GM12878 (cell line): ENCODE results near the gene CR1. TPM values are rescaled to one million over a fixed set of nuclear protein-coding genes. Genes with fewer than 3 reads are reported as not detected.

Source experiments
- BCL11A ChIP-seq: IDR thresholded peaks from 2 replicates; pipeline ENCODE4 v1.6.1; 2011; ENCODE audit warnings: low read depth, low read length
- BMI1 ChIP-seq: fragments of 450-650 bp; IDR thresholded peaks from 2 replicates; pipeline ENCODE4 v1.6.1; 2016; ENCODE audit warnings: mild to moderate bottlenecking, moderate library complexity, borderline replicate concordance
- CBFB ChIP-seq: IDR thresholded peaks from 2 replicates; pipeline ENCODE4 v1.6.1; 2016; ENCODE audit warnings: antibody characterized with exemption, low read depth
- ESRRA ChIP-seq: IDR thresholded peaks from 2 replicates; pipeline ENCODE4 v1.6.1; 2012; ENCODE audit warnings: mild to moderate bottlenecking, low read length, improper control_type of control experiment
- ETV6 ChIP-seq, 2 experiments: fragments of 450-650 bp in 1 of 2; IDR thresholded peaks in 1 of 2; conservative IDR thresholded peaks in 1 of 2; 2 replicates each; pipeline ENCODE4 v1.6.1; 2014; ENCODE audit warnings: antibody characterized with exemption in 1 of 2, borderline replicate concordance in 1 of 2, low read depth in 1 of 2, mild to moderate bottlenecking in 1 of 2, moderate library complexity in 1 of 2
- FOXM1 ChIP-seq: IDR thresholded peaks from 2 replicates; pipeline ENCODE4 v1.6.1; 2012; ENCODE audit warnings: low read depth, mild to moderate bottlenecking, inconsistent platforms, low read length, moderate library complexity
- HDAC2 ChIP-seq: fragments of 200-600 bp; sonication (generic); IDR thresholded peaks from 2 replicates; pipeline ENCODE4 v1.6.1; 2017
- KLF5 ChIP-seq: fragments of 450-650 bp; IDR thresholded peaks from 2 replicates; pipeline ENCODE4 v1.6.1; 2014; ENCODE audit warnings: mild to moderate bottlenecking; ENCODE audit not compliant: partially characterized antibody
- LARP7 ChIP-seq: fragments of 450-650 bp; IDR thresholded peaks from 2 replicates; pipeline ENCODE4 v1.6.1; 2017; ENCODE audit warnings: mild to moderate bottlenecking
- NFYA ChIP-seq: IDR thresholded peaks from 2 replicates; pipeline ENCODE4 v1.6.1; 2011; ENCODE audit warnings: low read depth, mild to moderate bottlenecking, low read length, improper control_type of control experiment, borderline replicate concordance
- RB1 ChIP-seq: fragments of 450-650 bp; formaldehyde crosslinking; IDR thresholded peaks from 2 replicates; pipeline ENCODE4 v1.6.1; 2017; ENCODE audit warnings: mild to moderate bottlenecking, borderline replicate concordance
- SIN3A ChIP-seq: IDR thresholded peaks from 2 replicates; pipeline ENCODE4 v1.6.1; 2012; ENCODE audit warnings: low read depth, low read length, improper control_type of control experiment
- STAT1 ChIP-seq: fragments of 450-650 bp; conservative IDR thresholded peaks from 2 replicates; pipeline ENCODE4 v1.6.1; 2014; ENCODE audit warnings: antibody characterized with exemption, mild to moderate bottlenecking
- SUPT20H ChIP-seq: IDR thresholded peaks from 2 replicates; pipeline ENCODE4 v1.6.1; 2011; ENCODE audit warnings: low read depth, mild to moderate bottlenecking, low read length, moderate library complexity, borderline replicate concordance; ENCODE audit not compliant: control insufficient read depth
- TAF1 ChIP-seq: IDR thresholded peaks from 2 replicates; pipeline ENCODE4 v1.6.1; 2011; ENCODE audit warnings: mild to moderate bottlenecking, low read depth, low read length, borderline replicate concordance
- TCF3 ChIP-seq: IDR thresholded peaks from 2 replicates; pipeline ENCODE4 v1.6.1; 2012; ENCODE audit warnings: low read depth, mild to moderate bottlenecking, low read length, borderline replicate concordance; ENCODE audit not compliant: insufficient read depth
- YBX1 ChIP-seq: fragments of 450-650 bp; IDR thresholded peaks from 2 replicates; pipeline ENCODE4 v1.6.1; 2016; ENCODE audit warnings: antibody characterized with exemption
- ZNF384 ChIP-seq: IDR thresholded peaks from 2 replicates; pipeline ENCODE4 v1.6.1; 2012; ENCODE audit warnings: low read depth, mild to moderate bottlenecking, low read length, improper control_type of control experiment, borderline replicate concordance
- ZNF622 ChIP-seq: fragments of 450-650 bp; IDR thresholded peaks from 2 replicates; pipeline ENCODE4 v1.6.1; 2017; ENCODE audit warnings: mild to moderate bottlenecking, inconsistent platforms
- polyA plus RNA-seq, 11 experiments: library from polyadenylated mRNA; depleted of rRNA in 4 of 11; unstranded in 6 of 11; stranded (reverse) in 5 of 11; fragments of >200 nt; fragmentation: Nextera tagmentation in 4 of 11; fragmentation: Illumina TruSeq in 1 of 11; extraction: Ambion mirVana in 4 of 11; extraction: Trizol in 1 of 11; gene quantifications; 1 replicate in 1 of 11; 2 replicates in 10 of 11; pipeline versions ENCODE4 v1.2.1 to v1.2.3, GENCODE V29; 2011 to 2016; ENCODE audit warnings: inconsistent platforms in 2 of 11, missing spikeins in 2 of 11, low read depth in 1 of 11
- total RNA-seq, 4 experiments: library from RNA; depleted of rRNA in 3 of 4; stranded (reverse); fragments of >200 nt in 3 of 4; fragmentation: Illumina TruSeq in 1 of 4; extraction: Trizol in 1 of 4; gene quantifications; 2 replicates each; pipeline versions ENCODE4 v1.2.1 to v1.2.3, GENCODE V29; 2013 to 2021
- TF ChIP-seq, protein P1 (sequence below): fragments of 450-650 bp; IDR thresholded peaks from 2 replicates; pipeline ENCODE4 v1.6.1; 2016; ENCODE audit warnings: mild to moderate bottlenecking
- TF ChIP-seq, protein P2 (sequence below): fragments of 450-650 bp; IDR thresholded peaks from 2 replicates; pipeline ENCODE4 v1.6.1; 2017; ENCODE audit warnings: mild to moderate bottlenecking, low read depth, inconsistent platforms; ENCODE audit not compliant: poor library complexity, severe bottlenecking
- TF ChIP-seq, protein P3 (sequence below): IDR thresholded peaks from 2 replicates; pipeline ENCODE4 v1.6.1; 2012; ENCODE audit warnings: low read depth, low read length, improper control_type of control experiment

CR1 gene
- total and polyA plus RNA-seq, 10 of the 15 experiments (the other 5 are each of a cell fraction or from before 2014, with no cell fraction given): 0.30 to 8.0 (median 4.3) TPM

DNA sequence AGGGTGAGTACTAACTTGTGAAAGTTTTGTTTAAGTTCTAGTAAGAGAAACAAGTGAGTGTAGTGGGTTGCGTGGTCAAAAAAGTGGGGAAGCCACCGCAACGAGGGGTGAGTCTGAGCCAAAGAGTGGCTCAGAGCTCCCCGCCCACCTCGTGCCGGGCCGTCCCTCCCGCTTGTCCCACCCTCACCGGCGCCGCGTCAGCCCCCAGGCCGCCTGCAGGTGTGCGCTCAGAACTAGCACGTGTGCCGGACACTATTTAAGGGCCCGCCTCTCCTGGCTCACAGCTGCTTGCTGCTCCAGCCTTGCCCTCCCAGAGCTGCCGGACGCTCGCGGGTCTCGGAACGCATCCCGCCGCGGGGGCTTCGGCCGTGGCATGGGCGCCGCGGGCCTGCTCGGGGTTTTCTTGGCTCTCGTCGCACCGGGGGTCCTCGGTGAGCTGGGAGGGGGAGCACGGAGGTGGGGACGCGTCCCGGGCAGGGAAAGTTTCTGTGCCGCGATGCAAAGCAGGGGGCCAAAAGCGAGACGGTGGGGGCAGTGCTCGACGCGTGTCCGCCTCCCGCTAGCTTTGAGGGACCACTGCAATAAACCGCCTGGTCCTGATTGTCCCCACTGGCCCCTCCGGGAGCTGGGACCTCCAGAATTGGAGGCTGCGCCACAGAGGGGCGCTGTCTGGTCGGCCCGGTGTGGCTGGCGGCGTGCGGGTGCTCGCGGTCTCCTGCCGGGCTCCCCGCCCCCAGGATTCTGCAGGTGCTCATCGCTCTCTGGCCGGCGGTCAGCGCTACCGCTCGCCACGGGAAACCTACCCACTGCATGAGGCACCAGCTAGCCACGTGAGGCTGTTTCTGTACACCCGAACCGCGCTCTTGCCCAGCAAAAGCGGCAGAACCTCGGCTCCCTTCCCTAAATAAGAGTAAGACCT, 41.7 kb upstream of the CR1 start, which contains the start of gene CR2 (continued):
- no peak for TF ChIP-seq ESRRA
- peak; percentile 71; the same call in 1 of the 2 replicates for TF ChIP-seq TAF1
- TF ChIP-seq KLF5: no peak
- TF ChIP-seq LARP7: no peak
- no peak for TF ChIP-seq ZNF622
- TF ChIP-seq NFYA: no peak
- no peak for TF ChIP-seq BMI1
- TF ChIP-seq, protein P1, sequence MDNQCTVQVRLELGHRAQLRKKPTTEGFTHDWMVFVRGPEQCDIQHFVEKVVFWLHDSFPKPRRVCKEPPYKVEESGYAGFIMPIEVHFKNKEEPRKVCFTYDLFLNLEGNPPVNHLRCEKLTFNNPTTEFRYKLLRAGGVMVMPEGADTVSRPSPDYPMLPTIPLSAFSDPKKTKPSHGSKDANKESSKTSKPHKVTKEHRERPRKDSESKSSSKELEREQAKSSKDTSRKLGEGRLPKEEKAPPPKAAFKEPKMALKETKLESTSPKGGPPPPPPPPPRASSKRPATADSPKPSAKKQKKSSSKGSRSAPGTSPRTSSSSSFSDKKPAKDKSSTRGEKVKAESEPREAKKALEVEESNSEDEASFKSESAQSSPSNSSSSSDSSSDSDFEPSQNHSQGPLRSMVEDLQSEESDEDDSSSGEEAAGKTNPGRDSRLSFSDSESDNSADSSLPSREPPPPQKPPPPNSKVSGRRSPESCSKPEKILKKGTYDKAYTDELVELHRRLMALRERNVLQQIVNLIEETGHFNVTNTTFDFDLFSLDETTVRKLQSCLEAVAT: no peak
- peak; percentile 93 for TF ChIP-seq TCF3
- no peak for TF ChIP-seq YBX1
- TF ChIP-seq, protein P2, sequence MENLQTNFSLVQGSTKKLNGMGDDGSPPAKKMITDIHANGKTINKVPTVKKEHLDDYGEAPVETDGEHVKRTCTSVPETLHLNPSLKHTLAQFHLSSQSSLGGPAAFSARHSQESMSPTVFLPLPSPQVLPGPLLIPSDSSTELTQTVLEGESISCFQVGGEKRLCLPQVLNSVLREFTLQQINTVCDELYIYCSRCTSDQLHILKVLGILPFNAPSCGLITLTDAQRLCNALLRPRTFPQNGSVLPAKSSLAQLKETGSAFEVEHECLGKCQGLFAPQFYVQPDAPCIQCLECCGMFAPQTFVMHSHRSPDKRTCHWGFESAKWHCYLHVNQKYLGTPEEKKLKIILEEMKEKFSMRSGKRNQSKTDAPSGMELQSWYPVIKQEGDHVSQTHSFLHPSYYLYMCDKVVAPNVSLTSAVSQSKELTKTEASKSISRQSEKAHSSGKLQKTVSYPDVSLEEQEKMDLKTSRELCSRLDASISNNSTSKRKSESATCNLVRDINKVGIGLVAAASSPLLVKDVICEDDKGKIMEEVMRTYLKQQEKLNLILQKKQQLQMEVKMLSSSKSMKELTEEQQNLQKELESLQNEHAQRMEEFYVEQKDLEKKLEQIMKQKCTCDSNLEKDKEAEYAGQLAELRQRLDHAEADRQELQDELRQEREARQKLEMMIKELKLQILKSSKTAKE: no peak
- TF ChIP-seq STAT1: no peak
- TF ChIP-seq FOXM1: no peak; the same call in 1 of the 2 replicates
- TF ChIP-seq CBFB: peak; percentile 22; the same call in 1 of the 2 replicates
- no peak for TF ChIP-seq ZNF384
- TF ChIP-seq BCL11A: no peak; the same call in 1 of the 2 replicates
- no peak; a peak in 1 of 4 replicates for TF ChIP-seq ETV6 (conservative IDR thresholded peaks at IDR 0.05 in 1 of 2, IDR thresholded peaks at IDR 0.05 in 1 of 2; ENCODE audit: borderline replicate concordance in 1 of 2, low read depth in 1 of 2)
- no peak for TF ChIP-seq SUPT20H
- TF ChIP-seq, protein P3, sequence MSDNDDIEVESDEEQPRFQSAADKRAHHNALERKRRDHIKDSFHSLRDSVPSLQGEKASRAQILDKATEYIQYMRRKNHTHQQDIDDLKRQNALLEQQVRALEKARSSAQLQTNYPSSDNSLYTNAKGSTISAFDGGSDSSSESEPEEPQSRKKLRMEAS: no peak
- no peak; the same call in 1 of the 2 replicates for TF ChIP-seq RB1
- no peak for TF ChIP-seq HDAC2
- 0 out of 2 replicates have a peak, but pooled peaks have one; percentile 34 for TF ChIP-seq SIN3A
